ENCODE data around the gene DBNL. TPM values are rescaled to one million over a fixed set of nuclear protein-coding genes. Genes with fewer than 3 reads are reported as not detected.

DBNL gene
- total RNA-seq, 2 donors from 2014 or later: 81.4 to 106 TPM

DNA sequence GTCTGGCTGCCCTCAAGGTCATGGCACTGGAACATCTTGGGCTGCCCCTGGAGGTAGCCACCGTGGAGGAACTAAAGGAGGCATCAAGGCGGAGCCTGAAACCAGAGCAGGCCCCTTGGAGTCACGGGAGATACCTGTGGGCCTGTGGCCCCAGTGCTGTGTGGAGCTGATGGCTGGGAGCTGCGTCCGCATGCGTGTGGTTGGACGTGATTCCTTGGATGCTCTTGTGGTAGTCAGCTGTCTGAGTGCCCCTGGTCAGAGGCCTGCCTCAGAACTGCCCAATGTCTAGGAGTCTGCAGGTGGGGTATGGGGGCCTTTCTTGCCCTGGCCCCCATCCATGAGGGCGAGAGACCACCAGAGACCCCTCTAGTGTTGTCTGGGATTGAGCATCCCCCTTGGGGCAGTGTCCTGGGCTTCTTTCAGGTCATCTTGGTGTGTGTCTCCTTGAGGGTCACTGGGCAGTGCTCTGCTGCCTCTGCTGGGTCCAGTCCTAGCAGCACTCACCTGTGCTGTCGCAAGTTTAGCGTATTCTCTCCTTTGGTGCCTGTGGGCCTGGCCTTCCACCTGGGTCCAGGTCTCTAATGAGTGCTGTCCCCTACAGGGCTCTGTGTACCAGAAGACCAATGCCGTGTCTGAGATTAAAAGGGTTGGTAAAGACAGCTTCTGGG lies 12.8 kb downstream of the DBNL start:
- no peak overlapping the region for H3K27ac ChIP-seq
- intact Hi-C loops (cut with DNase I): no loop called here
- H3K9ac ChIP-seq (ENCODE audit: low read depth in 2 of 2, low read length in 2 of 2): no peak overlapping the region

GRCh38 chr7:44057849-44058758 lies 13.6 kb downstream of the DBNL start:
- peaks cover 26% of the 10 kb centered on the region for H3K36me3 ChIP-seq
- intact Hi-C loops (cut with DNase I): no loop called here
- H3K4me3 ChIP-seq: no peak overlapping the region
- H3K9ac ChIP-seq (ENCODE audit: low read depth in 2 of 2, low read length in 2 of 2): no peak overlapping the region
- H3K27me3 ChIP-seq: no peaks in the 10 kb centered on the region
- H3K4me1 ChIP-seq: no peaks in the 10 kb centered on the region
- DNase-seq: no peak
- H3K9me3 ChIP-seq: no peaks in the 10 kb centered on the region
- H3K27ac ChIP-seq: no peak overlapping the region
- no peak for TF ChIP-seq CTCF (IDR thresholded peaks at IDR 0.05)

More for the DNA sequence above, 12.8 kb downstream of the DBNL start:
- no peaks in the 10 kb centered on the region for H3K27me3 ChIP-seq
- no peak for TF ChIP-seq CTCF (IDR thresholded peaks at IDR 0.05)
- no peak for DNase-seq
- no peaks in the 10 kb centered on the region for H3K9me3 ChIP-seq
- no peaks in the 10 kb centered on the region for H3K4me1 ChIP-seq
- H3K4me3 ChIP-seq: no peak overlapping the region
- peaks cover 26% of the 10 kb centered on the region for H3K36me3 ChIP-seq

DNA sequence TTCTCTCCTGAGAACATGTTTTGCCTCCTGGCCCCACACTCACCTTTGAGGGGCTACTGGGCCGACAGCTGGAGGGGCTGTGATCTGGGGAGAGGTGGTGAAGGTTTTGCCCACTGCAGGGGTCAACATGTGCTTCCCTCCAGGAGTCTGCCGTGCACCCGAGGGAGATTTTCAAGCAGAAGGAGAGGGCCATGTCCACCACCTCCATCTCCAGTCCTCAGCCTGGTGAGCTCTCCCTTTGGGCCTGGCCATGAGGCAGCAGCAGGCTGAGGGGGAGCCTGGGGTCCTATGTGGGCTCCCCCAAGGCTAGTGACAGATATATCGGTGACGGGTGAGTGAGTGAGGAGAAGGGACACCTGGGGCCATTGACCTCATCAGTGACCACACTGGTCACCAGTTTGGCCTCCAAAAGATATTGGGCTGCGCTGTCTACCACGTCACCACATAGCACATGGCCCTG lies 14.3 kb downstream of the DBNL start:
- Histone ChIP-seq H3K9me3 (no peaks in the 10 kb centered on the region), H3K4me1 (no peaks in the 10 kb centered on the region), H3K27ac (no peak overlapping the region), H3K36me3 (peaks cover 26% of the 10 kb centered on the region), H3K27me3 (no peaks in the 10 kb centered on the region), H3K4me3 (no peak overlapping the region), H3K9ac (ENCODE audit: low read depth in 2 of 2, low read length in 2 of 2) (no peak overlapping the region)
- no peak for TF ChIP-seq CTCF (IDR thresholded peaks at IDR 0.05)
- intact Hi-C loops (cut with DNase I): no loop called here
- no peak for DNase-seq

DNA sequence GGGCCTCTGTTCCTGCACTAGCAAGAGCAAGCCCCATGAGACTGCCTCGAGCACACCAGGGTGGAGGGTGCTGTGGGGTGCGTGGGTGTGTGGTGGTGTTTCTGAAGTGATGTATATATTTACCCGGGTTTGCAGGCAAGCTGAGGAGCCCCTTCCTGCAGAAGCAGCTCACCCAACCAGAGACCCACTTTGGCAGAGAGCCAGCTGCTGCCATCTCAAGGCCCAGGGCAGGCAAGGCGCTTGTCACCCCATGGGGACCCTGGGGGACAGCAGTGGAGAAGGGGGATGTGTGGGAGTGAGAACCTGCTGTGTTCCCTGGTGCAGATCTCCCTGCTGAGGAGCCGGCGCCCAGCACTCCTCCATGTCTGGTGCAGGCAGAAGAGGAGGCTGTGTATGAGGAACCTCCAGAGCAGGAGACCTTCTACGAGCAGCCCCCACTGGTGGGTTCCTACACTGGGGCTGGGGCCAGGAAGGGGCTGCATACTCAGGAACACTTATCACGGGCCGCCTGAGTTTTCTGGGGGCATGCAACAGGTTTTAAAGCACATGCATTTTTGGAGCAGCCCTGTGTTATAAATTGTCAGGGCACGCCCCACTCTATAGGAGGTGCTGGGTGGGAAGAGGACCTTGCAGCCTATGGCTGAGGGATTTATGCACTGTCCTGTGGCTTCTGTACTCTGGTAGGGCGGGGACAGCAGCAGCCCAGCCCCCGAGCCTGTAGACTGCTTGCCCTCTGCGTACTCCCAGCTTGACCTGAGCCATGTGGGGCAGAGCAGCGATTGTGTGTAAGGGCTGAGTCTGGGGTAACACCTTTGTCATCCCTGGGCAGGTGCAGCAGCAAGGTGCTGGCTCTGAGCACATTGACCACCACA lies 15.0 kb downstream of the DBNL start:
- TF ChIP-seq CTCF (IDR thresholded peaks at IDR 0.05): no peak
- intact Hi-C loops (cut with DNase I): no loop called here
- Histone ChIP-seq H3K9me3 (no peaks in the 10 kb centered on the region), H3K27ac (no peak overlapping the region), H3K9ac (ENCODE audit: low read depth in 2 of 2, low read length in 2 of 2) (no peak overlapping the region), H3K27me3 (no peaks in the 10 kb centered on the region), H3K36me3 (peaks cover 26% of the 10 kb centered on the region), H3K4me1 (no peaks in the 10 kb centered on the region), H3K4me3 (no peak overlapping the region)
- DNase-seq: no peak
